ENCODE data around the gene CCS.
"Not testable (repeated sequence)": the region's sequence is repeated elsewhere in the genome, so short reads cannot be mapped to it uniquely, and the experiment has no call there.

Gene CCS

DNA sequence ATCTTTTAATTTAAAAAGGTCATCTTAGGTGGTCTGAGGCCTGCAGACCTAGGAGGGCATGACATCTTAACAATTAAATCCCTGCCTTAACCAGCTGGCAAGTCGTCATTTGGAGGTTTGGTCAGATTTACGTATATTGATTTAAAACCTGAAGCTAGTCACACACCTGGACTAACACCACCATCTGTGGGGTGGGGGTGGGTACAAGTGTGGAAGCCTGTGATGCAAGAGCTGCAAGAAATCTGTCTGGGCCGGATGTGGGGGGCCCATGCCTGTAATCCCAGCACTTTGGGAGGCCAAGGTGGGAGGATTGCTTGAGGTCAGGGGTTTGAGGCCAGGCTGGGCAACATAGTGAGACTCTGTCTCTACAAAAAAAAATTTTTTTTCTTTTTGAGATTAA, 11.7 kb upstream of the CCS start:
- DNase-seq (ENCODE audit: low read depth) = no peak
- H3K4me3 ChIP-seq (ENCODE audit: low read depth, low read length) = no peak overlapping the region
- TF ChIP-seq, protein P1, sequence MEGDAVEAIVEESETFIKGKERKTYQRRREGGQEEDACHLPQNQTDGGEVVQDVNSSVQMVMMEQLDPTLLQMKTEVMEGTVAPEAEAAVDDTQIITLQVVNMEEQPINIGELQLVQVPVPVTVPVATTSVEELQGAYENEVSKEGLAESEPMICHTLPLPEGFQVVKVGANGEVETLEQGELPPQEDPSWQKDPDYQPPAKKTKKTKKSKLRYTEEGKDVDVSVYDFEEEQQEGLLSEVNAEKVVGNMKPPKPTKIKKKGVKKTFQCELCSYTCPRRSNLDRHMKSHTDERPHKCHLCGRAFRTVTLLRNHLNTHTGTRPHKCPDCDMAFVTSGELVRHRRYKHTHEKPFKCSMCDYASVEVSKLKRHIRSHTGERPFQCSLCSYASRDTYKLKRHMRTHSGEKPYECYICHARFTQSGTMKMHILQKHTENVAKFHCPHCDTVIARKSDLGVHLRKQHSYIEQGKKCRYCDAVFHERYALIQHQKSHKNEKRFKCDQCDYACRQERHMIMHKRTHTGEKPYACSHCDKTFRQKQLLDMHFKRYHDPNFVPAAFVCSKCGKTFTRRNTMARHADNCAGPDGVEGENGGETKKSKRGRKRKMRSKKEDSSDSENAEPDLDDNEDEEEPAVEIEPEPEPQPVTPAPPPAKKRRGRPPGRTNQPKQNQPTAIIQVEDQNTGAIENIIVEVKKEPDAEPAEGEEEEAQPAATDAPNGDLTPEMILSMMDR (IDR thresholded peaks at IDR 0.05; ENCODE audit: insufficient read depth, low read depth, low read length, missing control alignments) = no peak

DNA sequence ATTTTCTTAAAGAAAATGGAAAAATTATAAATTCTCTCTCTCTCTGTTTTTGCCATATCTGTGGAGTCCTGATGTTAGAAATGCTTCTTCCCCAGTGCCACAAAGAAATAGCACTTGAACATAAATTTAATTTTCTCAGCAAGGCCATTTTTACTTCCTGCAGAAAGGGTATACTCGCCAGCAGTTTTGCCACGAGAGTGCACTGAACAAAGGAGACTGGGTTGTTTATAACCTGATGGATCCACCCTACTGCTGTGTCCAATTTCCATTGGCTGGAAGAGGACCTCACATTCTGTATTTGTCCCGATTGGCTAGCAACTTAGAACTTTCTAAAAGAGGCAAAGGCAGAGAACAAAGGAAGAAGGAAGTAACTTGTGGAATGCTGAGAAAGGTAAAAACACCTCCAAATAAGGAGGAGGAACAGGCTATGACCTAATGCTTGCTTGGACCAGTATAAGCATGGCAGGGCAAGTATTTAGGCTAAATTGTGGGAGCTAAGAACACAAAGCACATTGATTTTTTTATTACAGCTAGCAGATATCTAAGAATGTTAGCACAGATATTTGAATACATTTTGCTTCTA, 10.3 kb upstream of the CCS start:
- not testable (repeated sequence) for H3K4me3 ChIP-seq (ENCODE audit: low read depth, low read length); DNase-seq (ENCODE audit: low read depth)

DNA sequence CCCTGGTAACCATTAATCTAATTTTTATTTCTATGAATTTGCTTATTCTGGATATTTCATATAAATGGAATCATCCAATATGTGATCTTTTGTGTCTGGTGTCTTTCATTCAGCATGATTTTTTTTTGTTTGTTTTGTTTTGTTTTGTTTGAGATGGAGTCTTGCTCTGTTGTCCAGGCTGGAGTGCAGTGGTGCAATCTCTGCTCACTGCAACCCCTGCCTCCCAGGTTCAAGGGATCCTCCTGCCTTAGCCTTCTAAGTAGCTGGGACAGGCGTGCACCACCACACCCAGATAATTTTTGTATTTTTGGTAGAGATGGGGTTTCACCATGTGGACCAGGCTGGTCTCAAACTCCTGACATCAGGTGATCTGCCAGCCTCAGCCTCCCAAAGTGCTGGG, 7.5 kb upstream of the CCS start:
- H3K4me3 ChIP-seq (ENCODE audit: low read depth, low read length); DNase-seq (ENCODE audit: low read depth): not testable (repeated sequence)

DNA sequence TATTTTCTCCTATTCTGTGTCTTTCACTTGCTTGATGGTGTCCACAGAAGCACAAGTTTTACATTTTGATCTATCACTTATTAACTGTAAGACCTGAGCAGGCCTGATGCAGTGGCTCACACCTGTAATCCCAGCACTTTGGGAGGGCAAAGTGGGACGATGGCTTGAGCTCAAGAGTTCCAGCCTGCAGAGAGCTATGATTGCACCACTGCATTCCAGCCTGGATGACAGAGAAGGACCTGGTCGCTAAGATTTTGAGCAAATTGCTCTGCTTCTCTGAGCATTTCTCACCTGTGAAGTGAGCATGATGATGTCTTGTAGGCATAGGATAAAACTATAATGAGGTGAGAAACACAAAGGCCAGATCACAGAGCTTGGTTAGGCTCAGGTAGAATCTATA, 6.8 kb upstream of the CCS start:
- no peak for DNase-seq (ENCODE audit: low read depth)
- TF ChIP-seq, protein P1 (IDR thresholded peaks at IDR 0.05; ENCODE audit: insufficient read depth, low read depth, low read length, missing control alignments) = no peak
- no peak overlapping the region for H3K4me3 ChIP-seq (ENCODE audit: low read depth, low read length)

DNA sequence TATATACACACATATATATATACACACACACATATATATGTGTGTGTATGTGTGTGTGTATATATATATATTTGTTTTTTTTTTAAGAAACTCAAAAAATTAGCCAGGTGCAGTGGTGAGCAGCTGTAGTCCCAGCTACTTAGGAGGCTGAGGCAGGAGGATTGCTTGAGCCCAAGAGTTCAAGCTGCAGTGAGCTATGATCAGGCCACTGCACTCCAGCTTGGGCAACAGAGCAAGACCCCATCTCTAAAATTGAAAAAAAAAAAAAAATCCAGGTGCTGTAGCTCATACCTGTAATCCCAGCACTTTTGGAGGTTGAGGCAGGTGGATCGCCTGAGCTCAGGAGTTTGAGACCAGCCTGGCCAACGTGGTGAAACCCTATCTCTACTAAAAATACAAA, 3.7 kb upstream of the CCS start:
- DNase-seq (ENCODE audit: low read depth); H3K4me3 ChIP-seq (ENCODE audit: low read depth, low read length): not testable (repeated sequence)

DNA sequence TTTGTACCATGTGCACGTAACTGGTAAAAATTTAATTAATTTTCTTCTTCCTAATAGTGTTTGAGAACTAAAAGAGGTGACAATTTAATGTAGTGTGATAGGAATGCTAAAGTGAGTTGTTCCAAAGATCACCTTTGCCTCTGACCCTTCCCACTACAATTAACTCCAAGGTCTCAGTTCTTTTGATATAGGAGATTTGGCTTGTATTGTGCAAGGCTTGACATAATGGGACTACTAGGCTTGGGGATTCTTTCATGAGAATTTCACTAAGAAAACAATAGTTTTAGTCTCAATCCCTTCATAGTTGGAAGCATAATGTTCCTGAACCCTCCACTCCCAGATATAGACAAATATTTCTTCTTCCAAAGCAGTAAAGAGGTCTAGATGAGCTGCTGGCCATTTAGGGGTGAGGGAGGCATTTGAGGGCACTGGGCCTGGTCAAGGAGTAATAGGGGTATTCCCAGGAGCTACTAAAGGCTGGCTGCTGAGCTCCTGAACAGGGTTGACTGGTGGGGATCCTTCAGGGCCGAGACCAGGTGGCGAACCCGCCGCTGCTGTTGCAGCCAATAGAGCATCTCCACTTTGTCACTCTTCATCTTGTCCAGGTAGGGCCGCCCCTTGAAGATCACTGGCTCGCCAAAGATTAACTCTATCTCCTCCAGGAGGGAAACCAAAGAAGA, 2.8 kb upstream of the CCS start:
- TF ChIP-seq, protein P1 (IDR thresholded peaks at IDR 0.05; ENCODE audit: insufficient read depth, low read depth, low read length, missing control alignments) = no peak
- H3K4me3 ChIP-seq (ENCODE audit: low read depth, low read length) = no peak overlapping the region
- DNase-seq (ENCODE audit: low read depth) = no peak

DNA sequence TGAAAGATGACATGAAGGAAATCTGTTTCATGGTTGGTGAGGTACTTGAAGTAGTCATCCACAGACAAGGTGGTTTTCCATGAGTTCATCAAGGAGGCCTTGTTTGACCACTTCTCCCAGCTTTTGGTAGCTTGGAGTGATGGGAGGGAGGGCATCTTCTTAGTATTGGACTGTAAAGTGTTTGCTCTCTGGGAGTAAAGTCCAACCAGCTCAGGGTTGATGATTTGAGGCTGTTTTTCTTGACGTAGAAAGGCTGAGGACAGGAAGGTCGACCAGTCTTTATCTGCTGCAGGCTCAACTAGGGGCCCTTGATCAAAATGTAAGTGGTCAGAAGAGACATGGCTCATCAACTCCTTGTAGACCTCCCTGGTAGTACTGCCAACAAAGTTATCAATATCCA, 1.8 kb upstream of the CCS start:
- TF ChIP-seq, protein P1 (IDR thresholded peaks at IDR 0.05; ENCODE audit: insufficient read depth, low read depth, low read length, missing control alignments) = no peak
- no peak overlapping the region for H3K4me3 ChIP-seq (ENCODE audit: low read depth, low read length)
- DNase-seq (ENCODE audit: low read depth) = no peak

DNA sequence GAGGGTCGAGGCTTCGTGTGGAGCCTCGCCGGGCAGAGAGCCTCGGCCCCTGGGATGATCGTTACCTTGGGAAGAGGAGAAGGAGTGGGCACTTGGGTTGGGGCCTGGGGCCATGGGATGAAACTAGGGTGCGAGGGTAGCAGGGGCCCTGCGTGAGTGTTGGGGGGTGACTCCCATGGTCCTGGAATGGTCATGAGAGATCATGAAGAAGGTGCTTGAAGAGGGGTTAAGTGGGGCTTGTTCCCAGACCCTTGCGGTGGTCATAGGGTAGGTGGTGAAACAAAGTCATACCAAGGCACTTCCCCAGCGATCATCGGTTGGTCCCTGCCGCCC, 284 bp downstream of the CCS start:
- DNase-seq (ENCODE audit: low read depth) = no peak
- peak overlapping the region; percentile 78 for H3K4me3 ChIP-seq (ENCODE audit: low read depth, low read length)
- TF ChIP-seq, protein P1 (IDR thresholded peaks at IDR 0.05; ENCODE audit: insufficient read depth, low read depth, low read length, missing control alignments) = no peak

Measured in GM12865 (cell line).